ENCODE results near the gene TMEM132E.

DNA sequence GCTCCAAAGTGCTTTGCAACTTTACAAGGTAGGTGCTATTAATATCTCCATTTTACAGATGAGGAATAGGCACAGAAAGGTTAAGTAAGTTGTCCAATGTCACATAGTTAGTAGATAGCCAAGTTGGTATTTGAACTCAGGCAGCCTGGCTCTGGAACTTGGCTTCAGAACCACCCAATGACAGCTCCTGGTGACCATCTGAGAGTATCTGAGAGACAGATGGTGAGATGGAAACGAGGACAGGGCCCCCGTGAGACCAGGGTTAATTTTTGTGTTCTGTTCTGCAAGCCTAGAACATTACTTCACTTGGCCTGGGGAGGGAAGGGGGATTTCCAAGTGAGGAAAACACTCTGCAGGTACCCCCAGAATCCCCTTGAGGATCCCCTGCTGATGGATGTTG lies 9.8 kb upstream of the TMEM132E start:
- TF ChIP-seq POLR2AphosphoS5 (IDR thresholded peaks at IDR 0.05; ENCODE audit: low read depth) (no peak), CTCF (IDR thresholded peaks at IDR 0.05; ENCODE audit: insufficient read depth, low read length) (no peak)

All from HL-60 (cell line).